ENCODE data around the gene ARMC9.

Gene ARMC9

DNA sequence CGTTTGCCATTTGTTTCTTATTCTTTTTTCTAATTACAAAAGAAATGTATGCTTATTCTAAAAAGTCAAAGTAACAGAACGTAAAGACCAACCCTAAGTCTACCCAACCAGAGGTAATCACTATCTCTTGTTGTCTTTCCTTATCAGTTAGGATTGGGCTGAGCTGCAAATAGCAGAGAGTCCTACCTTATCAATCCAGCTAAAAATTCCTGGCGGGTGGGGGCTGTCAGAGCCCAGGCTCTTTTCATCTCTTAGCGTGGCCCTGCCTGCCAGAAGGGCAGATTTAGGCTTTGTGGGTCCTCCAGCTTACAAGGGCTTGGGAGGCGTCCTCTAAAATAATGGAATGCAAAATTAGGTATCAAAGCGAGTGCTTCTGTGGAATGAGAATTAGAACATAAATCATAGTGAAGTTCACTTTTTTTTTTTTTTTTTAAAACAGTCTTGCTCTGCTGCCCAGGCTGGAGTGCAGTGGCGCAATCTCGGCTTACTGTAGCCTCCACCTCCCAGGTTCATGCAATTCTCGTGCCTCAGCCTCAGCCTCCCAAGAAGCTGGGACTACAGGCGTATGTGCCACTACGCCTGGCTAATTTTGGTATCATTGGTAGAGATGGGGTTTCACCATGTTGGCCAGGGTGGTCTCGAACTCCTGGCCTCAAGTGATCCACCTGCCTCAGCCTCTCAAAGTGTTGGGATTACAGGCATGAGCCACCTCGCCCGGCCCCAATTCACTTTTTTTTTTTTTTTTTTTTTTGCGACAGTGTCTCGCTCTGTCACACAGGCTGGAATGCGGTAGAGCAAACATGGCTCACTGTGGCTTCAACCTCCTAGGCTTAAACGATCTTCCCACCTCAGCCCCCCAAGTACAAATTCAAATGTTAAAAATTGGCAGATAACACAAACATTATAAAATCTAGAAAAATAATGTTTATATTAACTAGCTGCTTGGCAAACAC, 139.7 kb downstream of the ARMC9 start:
- ChIA-PET POLR2A (no interaction called here), CTCF (no interaction called here)
- no peak for DNase-seq (ENCODE audit: extremely low spot score)
- TF ChIP-seq, protein P1, sequence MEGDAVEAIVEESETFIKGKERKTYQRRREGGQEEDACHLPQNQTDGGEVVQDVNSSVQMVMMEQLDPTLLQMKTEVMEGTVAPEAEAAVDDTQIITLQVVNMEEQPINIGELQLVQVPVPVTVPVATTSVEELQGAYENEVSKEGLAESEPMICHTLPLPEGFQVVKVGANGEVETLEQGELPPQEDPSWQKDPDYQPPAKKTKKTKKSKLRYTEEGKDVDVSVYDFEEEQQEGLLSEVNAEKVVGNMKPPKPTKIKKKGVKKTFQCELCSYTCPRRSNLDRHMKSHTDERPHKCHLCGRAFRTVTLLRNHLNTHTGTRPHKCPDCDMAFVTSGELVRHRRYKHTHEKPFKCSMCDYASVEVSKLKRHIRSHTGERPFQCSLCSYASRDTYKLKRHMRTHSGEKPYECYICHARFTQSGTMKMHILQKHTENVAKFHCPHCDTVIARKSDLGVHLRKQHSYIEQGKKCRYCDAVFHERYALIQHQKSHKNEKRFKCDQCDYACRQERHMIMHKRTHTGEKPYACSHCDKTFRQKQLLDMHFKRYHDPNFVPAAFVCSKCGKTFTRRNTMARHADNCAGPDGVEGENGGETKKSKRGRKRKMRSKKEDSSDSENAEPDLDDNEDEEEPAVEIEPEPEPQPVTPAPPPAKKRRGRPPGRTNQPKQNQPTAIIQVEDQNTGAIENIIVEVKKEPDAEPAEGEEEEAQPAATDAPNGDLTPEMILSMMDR (IDR thresholded peaks at IDR 0.05; ENCODE audit: control extremely low read depth, extremely low read depth, low read depth, missing control alignments), result no peak

DNA sequence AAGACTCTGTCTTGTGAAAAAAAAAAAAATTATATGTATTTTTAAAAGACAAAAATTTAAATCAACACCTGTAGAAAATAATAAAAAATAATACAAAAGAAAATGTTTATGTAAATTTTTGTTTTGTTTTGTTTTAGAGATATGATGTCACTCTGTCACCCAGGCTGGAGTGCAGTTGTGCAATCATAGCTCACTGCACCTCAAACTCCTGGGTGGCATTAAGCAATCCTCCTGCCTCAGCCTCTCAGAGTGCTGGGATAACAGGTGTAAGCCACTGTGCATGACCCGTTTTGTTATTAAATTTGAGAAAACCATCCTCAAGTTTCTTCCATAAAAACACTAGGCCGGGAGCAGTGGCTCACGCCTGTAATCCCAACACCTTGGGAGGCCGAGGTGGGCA, 140.9 kb downstream of the ARMC9 start:
- TF ChIP-seq, protein P1 (IDR thresholded peaks at IDR 0.05; ENCODE audit: control extremely low read depth, extremely low read depth, low read depth, missing control alignments), result no peak
- ChIA-PET POLR2A (no interaction called here), CTCF (no interaction called here)
- no peak for DNase-seq (ENCODE audit: extremely low spot score)

DNA sequence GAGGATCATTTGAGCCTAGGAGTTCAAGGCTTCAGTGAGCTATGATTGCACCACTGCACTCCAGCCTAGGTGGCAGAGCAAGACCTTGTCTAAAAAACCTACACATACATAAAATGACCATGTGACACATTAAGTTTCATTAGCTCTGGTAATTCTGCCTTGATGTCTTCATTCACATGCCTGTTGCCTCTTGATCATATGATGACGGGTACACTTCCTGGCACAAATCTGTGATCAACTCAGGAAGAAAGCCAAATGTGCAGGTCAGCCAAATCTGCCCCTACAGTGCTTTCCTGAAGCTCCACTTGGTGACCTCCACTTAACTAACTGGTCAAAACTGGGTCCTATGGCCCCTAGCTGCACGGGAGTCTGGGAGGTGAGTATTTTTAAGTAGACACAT, 142.7 kb downstream of the ARMC9 start:
- POLR2A ChIA-PET, result no interaction called here
- CTCF ChIA-PET, result interaction anchor here (0.9 to 1.5 kb wide), 3 partner anchors 44 to 237 kb away, joined by 3 to 4 read pairs (median 3); no protein-coding TSS in a partner anchor
- TF ChIP-seq, protein P1 (IDR thresholded peaks at IDR 0.05; ENCODE audit: control extremely low read depth, extremely low read depth, low read depth, missing control alignments), result no peak
- no peak for DNase-seq (ENCODE audit: extremely low spot score)

DNA sequence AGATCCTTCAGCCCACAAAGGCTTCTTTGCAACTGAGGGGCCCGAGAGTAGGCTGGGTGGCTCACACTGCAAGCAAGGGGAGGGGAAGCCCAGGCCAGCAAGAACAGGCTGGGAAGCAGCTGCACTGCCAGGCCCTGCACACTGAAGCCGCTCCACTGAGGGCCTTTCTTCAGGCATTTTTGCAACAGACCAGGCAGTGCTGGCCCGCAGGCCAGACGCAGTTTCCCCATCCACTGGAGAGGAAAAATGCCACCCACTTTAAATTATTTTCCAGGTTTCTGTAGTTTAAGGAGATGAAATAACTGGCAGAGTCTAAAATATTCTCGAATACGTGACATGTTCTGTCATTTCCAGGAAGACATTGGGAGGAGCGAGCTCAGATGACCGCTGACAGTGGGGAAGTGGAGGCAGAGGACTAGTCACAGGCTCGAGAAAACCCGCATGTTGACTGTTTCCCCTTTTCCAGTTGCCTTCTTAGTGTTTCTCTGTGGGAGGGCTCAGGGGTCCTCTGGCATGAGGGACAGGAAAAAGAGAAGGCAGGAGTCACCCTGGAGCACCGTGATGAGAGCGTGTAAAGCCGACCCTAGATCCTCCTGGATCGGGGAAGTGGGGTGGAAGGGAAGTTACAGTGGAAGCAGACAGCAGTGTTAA, 143.8 kb downstream of the ARMC9 start:
- POLR2A ChIA-PET, result no interaction called here
- DNase-seq (ENCODE audit: extremely low spot score), result no peak
- TF ChIP-seq, protein P1 (IDR thresholded peaks at IDR 0.05; ENCODE audit: control extremely low read depth, extremely low read depth, low read depth, missing control alignments), result no peak
- CTCF ChIA-PET, result interaction anchor here (1.5 kb wide), 1 partner anchor 238 kb away, joined by 4 read pairs; no protein-coding TSS in a partner anchor

DNA sequence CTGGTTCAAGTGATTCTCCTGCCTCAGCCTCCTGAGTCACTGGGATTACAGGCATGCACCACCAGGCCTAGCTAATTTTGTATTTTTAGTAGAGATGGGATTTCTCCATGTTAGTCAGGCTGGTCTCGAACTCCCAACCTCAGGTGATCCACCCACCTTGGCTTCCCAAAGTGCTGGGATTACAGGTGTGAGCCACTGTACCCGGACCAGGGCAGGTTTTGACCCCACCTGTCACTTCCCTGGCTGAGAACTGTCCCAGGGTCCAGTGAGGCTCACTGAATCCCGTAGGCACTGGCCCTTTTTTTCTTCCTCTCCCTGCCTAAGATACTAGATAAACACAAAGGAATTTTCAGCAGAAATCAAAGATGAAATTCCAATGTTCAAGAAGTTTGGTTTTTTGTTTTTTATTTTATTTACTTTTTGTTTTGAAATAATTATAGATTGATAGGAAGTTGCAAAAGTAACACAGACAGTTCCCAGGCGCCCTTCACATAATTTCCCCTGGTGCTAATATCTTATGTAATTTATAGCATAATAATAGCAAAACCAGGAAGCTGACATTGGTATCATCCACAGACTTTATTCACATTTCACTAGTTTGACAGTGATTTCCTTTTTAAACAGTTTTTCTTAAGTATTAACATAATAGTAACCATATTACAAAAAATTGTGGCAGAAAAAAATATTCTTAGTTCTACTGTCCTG, 144.7 kb downstream of the ARMC9 start:
- CTCF ChIA-PET, result no interaction called here
- TF ChIP-seq, protein P1 (IDR thresholded peaks at IDR 0.05; ENCODE audit: control extremely low read depth, extremely low read depth, low read depth, missing control alignments), result no peak
- no peak for DNase-seq (ENCODE audit: extremely low spot score)
- POLR2A ChIA-PET, result no interaction called here

DNA sequence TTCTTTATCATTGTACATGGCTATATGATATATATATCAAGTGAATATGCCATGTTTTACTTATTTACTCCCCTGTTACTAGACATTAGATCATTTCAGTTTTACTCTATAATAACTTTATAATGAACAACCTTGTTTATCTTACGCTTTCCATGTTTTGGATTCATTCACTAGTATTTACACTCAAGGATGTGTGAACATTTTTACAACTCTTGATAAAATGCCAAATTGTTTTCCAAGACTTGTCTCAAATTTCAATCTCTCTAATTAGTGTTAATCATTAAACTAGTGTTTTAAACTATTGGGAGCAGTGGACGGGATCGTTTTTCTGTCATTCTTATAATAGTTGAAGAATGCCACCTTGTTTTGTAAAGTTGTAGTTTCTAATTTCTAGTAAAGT, 145.6 kb downstream of the ARMC9 start:
- ChIA-PET POLR2A (no interaction called here), CTCF (interaction anchor here (1.4 kb wide), 1 partner anchor 23 kb away, joined by 3 read pairs; no protein-coding TSS in a partner anchor)
- DNase-seq (ENCODE audit: extremely low spot score), result no peak
- TF ChIP-seq, protein P1 (IDR thresholded peaks at IDR 0.05; ENCODE audit: control extremely low read depth, extremely low read depth, low read depth, missing control alignments), result no peak

All from GM10248 (cell line).